HG02973 (cell line): ENCODE data around the gene COL1A1.

Source experiments
- ATAC-seq: cut with Tn5 transposase; IDR thresholded peaks from one replicate; pipeline ENCODE4 v1.9.1; 2021; ENCODE audit warnings: moderate library complexity; ENCODE audit not compliant: unreplicated experiment

COL1A1 gene

GRCh38 chr17:50174444-50174843 lies 27.0 kb downstream of the COL1A1 start:
- ATAC-seq = no peak

DNA sequence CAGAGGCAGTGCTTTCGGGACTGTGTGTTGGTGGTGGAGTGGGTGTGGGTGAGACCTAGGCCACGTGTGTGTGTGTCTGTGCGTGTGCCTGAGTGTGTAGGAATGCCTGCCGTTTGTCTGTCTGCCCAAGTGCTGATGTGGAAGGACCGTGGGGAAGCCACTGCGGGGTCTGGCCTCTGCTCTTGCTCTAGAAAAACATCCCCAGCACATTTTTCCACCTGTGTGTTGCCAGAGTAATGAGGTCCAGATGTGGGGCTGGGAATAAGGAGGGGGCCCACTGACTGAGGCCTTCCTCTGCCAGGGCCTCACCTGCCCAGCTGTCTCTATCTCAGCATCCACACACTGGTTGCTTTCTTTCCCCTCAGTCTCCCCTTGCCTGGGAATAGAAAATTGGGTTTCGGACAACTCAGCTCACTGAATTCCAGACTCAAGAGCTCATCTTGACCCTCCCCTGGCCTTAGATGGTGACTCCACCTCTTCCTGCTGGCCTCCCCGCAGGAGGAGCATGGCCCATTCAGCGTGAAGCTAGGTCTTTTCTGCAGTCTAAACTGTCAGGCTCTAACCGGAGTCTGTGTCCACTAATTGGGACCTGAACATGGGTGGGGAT lies 28.0 kb downstream of the COL1A1 start:
- no peak for ATAC-seq

DNA sequence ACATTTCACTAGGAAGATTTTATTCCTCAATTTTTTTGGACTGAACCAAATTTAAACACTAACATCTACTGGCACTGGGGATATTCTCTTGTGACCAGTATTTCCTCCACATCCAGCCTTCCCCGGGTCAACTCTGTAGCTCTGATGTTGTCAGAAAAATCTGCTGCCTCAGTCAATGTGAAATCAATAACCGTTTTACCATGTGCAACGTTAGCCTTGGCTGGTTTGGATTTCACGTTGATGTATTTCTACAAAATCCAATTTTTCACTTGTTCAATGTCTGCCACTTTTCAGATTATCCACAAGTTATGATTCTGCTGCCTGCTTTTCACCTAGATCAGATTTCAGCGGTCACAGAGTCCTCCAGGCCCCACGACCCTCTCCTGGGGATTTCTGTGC lies 28.5 kb downstream of the COL1A1 start:
- ATAC-seq = no peak

DNA sequence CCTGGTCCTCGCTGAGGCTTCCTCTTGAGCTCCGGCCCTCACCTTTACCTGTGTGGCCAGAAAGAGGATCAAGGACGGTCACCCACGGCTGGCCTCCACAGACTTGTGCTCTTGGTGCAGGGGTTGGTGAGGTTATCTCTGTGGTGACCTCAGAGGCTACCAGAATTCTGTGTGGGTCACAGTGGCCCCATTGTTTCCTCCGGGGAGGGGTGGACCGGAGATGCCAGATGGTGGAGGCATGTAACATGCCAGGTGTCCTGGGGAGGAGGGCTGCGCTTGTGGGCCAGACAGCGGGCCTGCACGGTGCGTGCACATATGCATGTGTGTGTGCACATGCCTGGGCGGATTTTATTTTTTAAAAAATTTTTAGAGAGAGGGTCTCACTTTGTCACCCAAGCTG lies 29.3 kb downstream of the COL1A1 start:
- no peak for ATAC-seq

- no peak for ATAC-seq
Observed at GRCh38 chr17:50171371-50172071, 29.9 kb downstream of the COL1A1 start.

DNA sequence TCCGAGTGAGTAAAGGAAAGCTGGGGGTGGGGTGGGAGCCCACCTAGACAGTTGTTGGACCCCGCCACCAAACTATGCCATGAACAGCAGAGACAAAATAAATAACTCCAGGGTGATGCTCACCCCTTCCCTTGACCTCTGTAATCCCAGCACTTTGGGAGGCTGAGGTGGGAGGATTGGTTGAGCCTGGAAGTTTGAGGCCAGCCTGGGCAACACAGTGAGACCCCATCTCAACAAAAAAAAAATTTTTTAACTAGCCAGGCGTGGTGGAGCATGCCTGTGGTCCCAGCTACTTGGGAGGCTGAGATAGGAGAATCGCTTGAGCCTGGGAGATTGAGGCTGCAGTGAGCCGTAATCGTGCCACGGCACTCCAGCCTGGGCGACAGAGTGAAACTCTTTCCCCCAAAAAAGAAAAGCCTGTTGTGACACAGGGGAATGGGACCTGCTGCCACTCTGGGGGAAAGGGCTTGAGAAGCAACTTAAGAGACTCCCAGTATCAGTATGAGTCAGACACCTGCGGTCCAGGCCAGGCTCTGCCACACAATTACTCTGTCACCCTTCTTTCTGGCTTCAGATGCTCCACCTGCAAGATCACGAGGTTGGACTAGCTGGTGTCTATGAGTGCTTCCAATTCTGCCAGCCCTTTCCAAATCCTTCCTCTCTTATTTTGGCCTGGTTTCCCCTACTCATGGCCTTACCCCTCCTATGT lies 30.6 kb downstream of the COL1A1 start:
- ATAC-seq = peak; percentile 51

- no peak for ATAC-seq
Observed at GRCh38 chr17:50169881-50170459, 31.5 kb downstream of the COL1A1 start.

GRCh38 chr17:50169121-50169764 lies 32.2 kb downstream of the COL1A1 start:
- ATAC-seq = no peak

- no peak for ATAC-seq
Observed at GRCh38 chr17:50168319-50168718, 33.1 kb downstream of the COL1A1 start.

GRCh38 chr17:50167371-50167770 lies 34.1 kb downstream of the COL1A1 start:
- no peak for ATAC-seq

DNA sequence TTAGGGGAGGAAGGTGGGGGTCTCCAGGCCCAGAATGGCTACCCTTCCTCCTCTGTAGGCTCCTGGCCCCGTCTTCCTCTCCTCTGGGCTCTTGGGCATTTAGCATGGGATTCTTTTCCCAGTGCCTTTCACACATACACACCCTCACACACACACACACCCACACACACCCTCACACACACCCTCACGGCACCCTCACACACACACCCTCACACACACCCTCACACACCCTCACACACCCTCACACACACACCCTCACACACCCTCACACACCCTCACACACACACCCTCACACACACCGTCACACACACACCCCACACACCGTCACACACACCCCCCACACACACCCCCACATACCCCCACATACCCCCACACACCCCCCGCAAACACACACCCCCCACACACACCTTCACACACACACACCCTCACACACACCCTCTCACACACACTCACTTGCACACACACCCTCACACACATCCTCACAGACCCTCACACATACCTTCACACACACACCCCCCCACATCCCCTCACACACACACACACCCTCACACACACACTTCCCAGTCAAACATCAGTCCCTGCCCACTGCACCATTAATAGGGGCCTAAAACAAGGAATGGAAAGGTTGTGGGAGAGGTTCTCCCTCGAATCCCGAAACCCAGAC lies 34.8 kb downstream of the COL1A1 start:
- no peak for ATAC-seq

DNA sequence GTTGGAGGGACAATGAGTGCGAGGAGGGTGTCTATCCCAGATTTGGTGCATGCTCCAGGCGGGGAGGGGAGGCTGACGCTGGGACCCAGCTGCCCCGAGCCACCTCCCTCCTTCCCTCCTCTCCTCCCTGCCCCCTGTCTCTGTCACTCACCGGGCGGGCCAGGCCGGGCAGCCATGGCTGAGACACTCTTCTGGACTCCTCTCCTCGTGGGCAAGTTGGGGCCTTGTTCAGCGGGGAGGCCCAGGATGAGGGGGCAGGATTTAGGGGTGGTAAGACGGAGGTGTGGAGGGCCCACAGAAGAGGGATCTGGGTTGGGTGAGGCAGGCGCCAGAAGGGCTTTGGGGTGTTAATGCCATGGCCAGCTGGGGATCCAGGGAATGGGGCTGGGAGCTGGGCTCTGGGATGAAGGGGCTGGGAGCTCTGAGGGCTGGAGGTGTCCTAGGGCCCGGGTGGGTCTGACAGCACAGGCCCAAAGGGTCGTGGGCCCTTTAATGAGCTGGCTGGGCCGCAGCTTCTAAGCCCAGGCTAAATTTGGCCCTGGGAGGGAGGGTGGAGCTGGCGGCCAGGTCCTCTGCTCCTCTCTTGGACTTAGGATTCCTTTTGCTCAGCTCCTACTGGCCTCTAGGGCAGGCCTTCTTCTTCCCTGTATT lies 35.4 kb downstream of the COL1A1 start, which contains the start of gene SGCA:
Gene SGCA, plus strand, starts transcription at position 139 of the 651 bp plus-strand sequence. Its CDS starts 36 bp downstream, at position 175.
- ATAC-seq = no peak

DNA sequence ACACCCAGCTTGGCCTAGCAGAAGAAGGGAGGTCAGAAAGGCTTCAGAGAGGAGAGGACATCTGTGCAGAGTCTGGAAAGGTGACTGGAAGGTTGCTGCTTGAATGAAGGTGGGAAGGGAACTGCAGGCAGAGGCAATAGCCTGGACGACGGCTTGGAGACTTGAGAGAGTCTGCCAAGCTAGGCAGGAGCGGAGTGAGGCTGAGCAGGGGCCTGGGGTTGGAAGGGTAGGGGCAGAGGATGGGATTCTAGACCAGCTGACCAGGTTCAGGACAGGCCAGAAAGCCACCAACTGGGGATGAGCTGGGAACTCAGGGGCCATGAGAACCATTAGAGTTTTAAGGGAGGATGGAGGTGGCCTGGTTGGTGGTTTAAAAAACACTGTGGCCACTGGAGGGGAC lies 36.0 kb downstream of the COL1A1 start:
- ATAC-seq = no peak

DNA sequence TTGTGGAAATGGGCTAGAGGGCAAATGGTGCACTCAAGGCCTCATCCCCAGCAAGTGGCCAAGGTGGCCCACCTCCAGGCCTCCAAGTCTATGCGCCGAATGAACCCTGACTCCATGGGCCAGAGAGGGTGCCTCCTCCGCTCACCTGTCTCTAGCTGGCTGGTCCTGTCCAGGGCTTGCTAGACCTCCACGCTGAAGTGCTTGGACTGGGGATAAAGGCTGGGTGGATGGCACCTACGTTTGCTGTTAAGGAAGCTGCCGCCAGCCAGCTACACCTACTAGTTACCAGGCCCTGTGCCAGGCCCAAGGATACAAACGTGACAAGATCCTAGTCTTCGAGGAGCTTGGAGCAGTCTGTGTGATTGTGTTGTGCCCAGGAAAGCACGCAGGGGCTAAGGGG lies 36.4 kb downstream of the COL1A1 start:
- ATAC-seq = no peak

DNA sequence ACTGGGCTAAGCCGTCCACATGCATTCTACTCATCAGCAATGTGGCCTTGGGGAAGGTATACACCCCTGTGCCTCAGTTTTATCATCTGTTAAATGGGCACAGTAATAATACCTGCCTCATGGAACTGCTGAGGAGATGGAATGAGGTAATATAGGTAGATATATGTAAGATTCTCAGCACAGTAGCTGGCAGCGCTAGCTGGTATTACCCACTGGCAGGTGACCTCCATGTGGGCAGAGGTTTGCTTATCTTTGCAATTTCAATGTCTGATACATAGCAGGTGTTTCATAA lies 36.8 kb downstream of the COL1A1 start:
- no peak for ATAC-seq

DNA sequence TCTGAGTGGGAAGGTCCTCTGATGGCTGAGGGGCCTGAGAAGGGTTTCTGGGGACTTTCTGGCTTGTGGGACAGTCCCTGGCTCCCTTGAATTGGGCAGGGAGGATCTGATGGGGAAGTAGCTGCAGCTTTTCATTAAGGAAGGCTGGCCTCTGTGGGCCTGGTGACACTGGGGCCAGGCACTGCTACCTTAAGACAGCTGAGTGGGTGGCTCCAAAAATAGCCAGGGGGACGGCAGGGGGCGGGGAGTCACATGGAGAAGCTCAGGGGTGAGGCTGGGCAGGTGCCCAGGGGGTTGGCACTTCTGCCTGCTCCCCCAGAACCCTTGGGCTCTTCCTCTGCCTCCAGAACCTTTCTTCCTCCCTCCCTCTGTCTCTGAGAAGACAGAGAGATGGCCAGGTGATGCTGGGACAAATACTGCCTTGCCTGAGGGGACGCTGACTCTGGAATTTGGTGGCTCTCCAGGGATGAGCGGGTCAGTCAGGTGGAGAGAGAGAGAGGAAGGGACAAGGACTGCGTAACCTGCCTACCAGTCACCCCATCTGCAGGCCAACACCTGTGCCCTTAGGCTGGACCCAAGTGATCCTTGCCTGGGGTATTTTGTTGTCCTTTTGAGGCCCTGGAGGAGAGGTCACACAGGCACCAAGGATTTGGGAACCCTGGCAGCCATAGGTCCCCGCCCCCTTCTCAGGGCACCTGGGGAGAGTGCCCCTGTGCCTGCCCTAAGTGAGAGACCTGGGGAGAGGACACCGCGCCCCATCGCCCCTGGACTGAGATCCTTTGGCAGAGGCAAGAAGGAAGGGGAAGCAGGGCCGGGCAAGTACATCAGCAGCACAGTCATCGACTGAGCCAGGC lies 37.4 kb downstream of the COL1A1 start:
- no peak for ATAC-seq

- ATAC-seq = no peak
Observed at GRCh38 chr17:50162466-50163254, 38.8 kb downstream of the COL1A1 start.

- ATAC-seq = no peak
Observed at GRCh38 chr17:50161911-50162288, 39.5 kb downstream of the COL1A1 start.
